HepG2 (cell line): ENCODE measurements around the gene UBC. TPM values are rescaled to one million over a fixed set of nuclear protein-coding genes. Genes with fewer than 3 reads are reported as not detected.

Source experiments
- CSRNP1 ChIP-seq: sonication (generic); formaldehyde crosslinking; IDR thresholded peaks from 2 replicates; pipeline ENCODE4 v1.8.1; 2023; ENCODE audit warnings: mild to moderate bottlenecking, missing genetic modification reagents
- GLMP ChIP-seq: sonication (generic); formaldehyde crosslinking; IDR thresholded peaks from 2 replicates; pipeline ENCODE4 v1.9.0; 2021; ENCODE audit warnings: missing genetic modification reagents, mild to moderate bottlenecking, borderline replicate concordance
- MLXIP ChIP-seq: sonication (generic); formaldehyde crosslinking; IDR thresholded peaks from 2 replicates; pipeline ENCODE4 v1.9.0; 2021; ENCODE audit warnings: missing genetic modification reagents, borderline replicate concordance
- PRDM10 ChIP-seq: sonication (generic); formaldehyde crosslinking; IDR thresholded peaks from 2 replicates; pipeline ENCODE4 v1.4.0; 2020; ENCODE audit warnings: low read depth, missing genetic modification reagents
- RBM39 ChIP-seq: fragments of 200-400 bp; formaldehyde crosslinking; IDR thresholded peaks from one replicate; pipeline ENCODE4 v1.6.1; 2018; ENCODE audit warnings: antibody characterized with exemption, mild to moderate bottlenecking, low read depth, low read length; ENCODE audit not compliant: poor library complexity, severe bottlenecking
- ZBTB33 ChIP-seq: sonication (generic); formaldehyde crosslinking; IDR thresholded peaks from 2 replicates; pipeline ENCODE4 v1.4.0; 2020; ENCODE audit warnings: missing genetic modification reagents
- ZMYM3 ChIP-seq: sonication (generic); formaldehyde crosslinking; IDR thresholded peaks from 2 replicates; pipeline ENCODE4 v1.5.1; 2020; ENCODE audit warnings: mild to moderate bottlenecking, missing genetic modification reagents
- ZNF646 ChIP-seq: sonication (generic); formaldehyde crosslinking; IDR thresholded peaks from 2 replicates; pipeline ENCODE4 v1.9.0; 2021; ENCODE audit warnings: mild to moderate bottlenecking, missing genetic modification reagents
- ZNF7 ChIP-seq: IDR thresholded peaks from 2 replicates; pipeline ENCODE4 v1.6.1; 2016; ENCODE audit warnings: missing biosample characterization, missing genetic modification reagents
- polyA plus RNA-seq, 8 experiments: library from polyadenylated mRNA; depleted of rRNA in 3 of 8; stranded (reverse) in 7 of 8; unstranded in 1 of 8; fragments of >200 nt; fragmentation: Illumina TruSeq in 4 of 8; extraction: Trizol in 4 of 8; gene quantifications; 2 replicates each; pipeline versions ENCODE4 v1.2.1 to v1.2.3, GENCODE V29; 2011 to 2016; ENCODE audit warnings: low read depth in 4 of 8, missing spikeins in 1 of 8, mixed read lengths in 1 of 8; ENCODE audit not compliant: insufficient read depth in 1 of 8
- total RNA-seq, 5 experiments: library from RNA; depleted of rRNA; stranded (reverse); fragments of >200 nt; fragmentation: Illumina TruSeq; extraction: Trizol; gene quantifications; 2 replicates each; pipeline ENCODE4 v1.2.3, GENCODE V29; 2016; ENCODE audit warnings: low read depth in 1 of 5

UBC gene
- total and polyA plus RNA-seq, 2 of the 13 experiments (the other 11 are each of a cell fraction or from before 2014, with no cell fraction given) = 805 to 1,432 TPM

- TF ChIP-seq ZBTB33 (CRISPR knock-in tag) (no peak), MLXIP (CRISPR knock-in tag) (no peak), ZNF646 (no peak), CSRNP1 (CRISPR knock-in tag) (no peak), RBM39 (no peak), ZMYM3 (peak; percentile 50), ZNF7 (CRISPR knock-in tag) (no peak), GLMP (CRISPR knock-in tag) (no peak), PRDM10 (peak; percentile 54; the same call in 1 of the 2 replicates)
These were observed 14.6 kb upstream of the UBC start (continued) for GRCh38 chr12:124928912-124929530.
